Loucy (cell line): Measurements from ENCODE around the gene PPP2R1B.

Experiments
- H2AFZ ChIP-seq: fragments of 200-600 bp; sonication (generic); 2 replicates; pipeline ENCODE4 v1.6.0; 2016; ENCODE audit warnings: antibody characterized with exemption, mild to moderate bottlenecking, low read length, moderate library complexity
- H3F3A ChIP-seq: fragments of 200-600 bp; 2 replicates; pipeline ENCODE4 v1.6.0; 2016; ENCODE audit warnings: antibody characterized with exemption, low read depth, mild to moderate bottlenecking
- H3K27me3 ChIP-seq: fragments of 200-600 bp; sonication (generic); 2 replicates; pipeline ENCODE4 v1.6.1; 2014; ENCODE audit warnings: low read length, mild to moderate bottlenecking; ENCODE audit not compliant: insufficient read depth, poor library complexity, severe bottlenecking
- H3K36me3 ChIP-seq: fragments of 200-600 bp; sonication (generic); 2 replicates; pipeline ENCODE4 v1.6.1; 2016; ENCODE audit warnings: low read length; ENCODE audit not compliant: insufficient read depth
- H3K4me1 ChIP-seq: fragments of 200-600 bp; sonication (generic); 2 replicates; pipeline ENCODE4 v1.5.1; 2014; ENCODE audit warnings: low read length, mild to moderate bottlenecking; ENCODE audit not compliant: insufficient read depth, poor library complexity, severe bottlenecking
- H3K4me2 ChIP-seq: fragments of 200-600 bp; sonication (generic); 2 replicates; pipeline ENCODE4 v1.6.0; 2014; ENCODE audit warnings: antibody characterized with exemption, low read length, low read depth, mild to moderate bottlenecking; ENCODE audit not compliant: poor library complexity, severe bottlenecking
- H3K4me3 ChIP-seq: fragments of 200-600 bp; sonication (generic); 2 replicates; pipeline ENCODE4 v1.5.1; 2014; ENCODE audit warnings: low read length, mild to moderate bottlenecking, mixed read lengths; ENCODE audit not compliant: poor library complexity, severe bottlenecking
- H3K79me2 ChIP-seq: fragments of 200-600 bp; sonication (generic); 2 replicates; pipeline ENCODE4 v1.6.1; 2014; ENCODE audit warnings: low read length; ENCODE audit not compliant: insufficient read depth
- H3K9ac ChIP-seq: fragments of 200-600 bp; sonication (generic); 2 replicates; pipeline ENCODE4 v1.6.0; 2014; ENCODE audit warnings: mild to moderate bottlenecking, low read depth, low read length, moderate library complexity; ENCODE audit not compliant: poor library complexity, severe bottlenecking
- H3K9me2 ChIP-seq: fragments of 200-600 bp; sonication (generic); replicated peaks from 2 replicates; pipeline ENCODE4 v1.6.1; 2016; ENCODE audit warnings: low read depth, low read length, mixed read lengths
- H3K9me3 ChIP-seq: fragments of 200-600 bp; sonication (generic); 2 replicates; pipeline ENCODE4 v1.6.1; 2014; ENCODE audit warnings: mild to moderate bottlenecking, antibody characterized with exemption, low read length, low read depth; ENCODE audit not compliant: insufficient read depth
- H4K20me1 ChIP-seq: fragments of 200-600 bp; sonication (generic); 2 replicates; pipeline ENCODE4 v1.6.0; 2014; ENCODE audit warnings: antibody characterized with exemption, low read length, mild to moderate bottlenecking; ENCODE audit not compliant: insufficient read depth, poor library complexity, severe bottlenecking
- CTCF ChIP-seq: fragments of 200-600 bp; sonication (generic); conservative IDR thresholded peaks from 2 replicates; pipeline ENCODE4 v1.5.1; 2014; ENCODE audit warnings: mild to moderate bottlenecking, antibody characterized with exemption, low read length
- EZH2phosphoT487 ChIP-seq: fragments of 200-600 bp; IDR thresholded peaks from 2 replicates; pipeline ENCODE4 v1.6.1; 2018; ENCODE audit warnings: antibody characterized with exemption, mild to moderate bottlenecking, moderate library complexity, borderline replicate concordance

PPP2R1B gene

GRCh38 chr11:111748035-111748804, 18.0 kb downstream of the PPP2R1B start:
- H4K20me1 ChIP-seq = peaks cover 6% of the 10 kb centered on the region
- H3K36me3 ChIP-seq = peaks cover 86% of the 10 kb centered on the region; the same call in 1 of the 2 replicates
- H3K4me1 ChIP-seq = no peaks in the 10 kb centered on the region
- no peaks in the 10 kb centered on the region for H3F3A ChIP-seq
- TF ChIP-seq EZH2phosphoT487 (no peak), CTCF (no peak)
- H3K9ac ChIP-seq = no peak overlapping the region
- H3K9me3 ChIP-seq = no peaks in the 10 kb centered on the region
- H2AFZ ChIP-seq = no peak overlapping the region
- H3K27me3 ChIP-seq = no peaks in the 10 kb centered on the region
- H3K4me2 ChIP-seq = no peak overlapping the region
- no peaks in the 10 kb centered on the region; the same call in 1 of the 2 replicates for H3K79me2 ChIP-seq
- no peaks in the 10 kb centered on the region for H3K9me2 ChIP-seq
- H3K4me3 ChIP-seq = no peak overlapping the region

DNA sequence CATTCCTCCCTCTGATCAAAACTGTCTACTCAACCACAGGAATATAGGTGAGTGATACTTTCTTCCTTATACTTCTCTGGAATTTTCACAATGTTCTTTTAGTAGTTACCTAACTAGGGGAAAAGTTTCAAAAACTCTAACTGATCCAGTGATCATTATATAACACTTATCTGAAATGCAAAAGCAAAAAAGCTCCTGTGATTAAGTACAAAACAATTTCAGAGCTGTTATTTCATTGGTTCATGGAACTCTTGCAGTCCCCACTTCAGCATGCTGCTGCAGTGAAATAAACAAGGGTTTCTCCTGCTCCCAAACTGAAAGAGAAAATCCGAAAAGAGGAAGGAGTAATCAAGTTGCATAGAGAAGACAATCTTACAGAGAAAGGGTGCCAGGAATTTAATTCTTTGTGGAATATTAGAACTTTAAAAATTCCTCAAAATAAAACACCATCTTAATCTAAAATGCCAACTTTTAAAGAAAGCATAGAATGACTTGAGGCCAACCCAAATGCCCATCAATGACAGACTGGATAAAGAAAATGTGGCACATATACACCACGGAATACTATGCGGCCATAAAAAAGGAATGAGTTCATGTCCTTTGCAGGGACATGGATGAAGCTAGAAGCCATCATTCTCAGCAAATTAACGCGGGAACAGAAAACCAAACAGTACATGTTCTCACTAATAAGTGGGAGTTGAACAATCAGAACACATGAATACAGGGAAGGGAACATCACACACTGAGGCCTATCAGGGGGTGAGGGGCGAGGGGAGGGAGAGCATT, 20.3 kb downstream of the PPP2R1B start:
- H3K9me2 ChIP-seq = no peaks in the 10 kb centered on the region
- no peak for TF ChIP-seq CTCF
- no peak for TF ChIP-seq EZH2phosphoT487
- H4K20me1 ChIP-seq = peaks cover 6% of the 10 kb centered on the region
- no peaks in the 10 kb centered on the region for H3F3A ChIP-seq
- no peaks in the 10 kb centered on the region; the same call in 1 of the 2 replicates for H3K79me2 ChIP-seq
- no peak overlapping the region for H3K9ac ChIP-seq
- H3K4me3 ChIP-seq = no peak overlapping the region
- H3K9me3 ChIP-seq = no peaks in the 10 kb centered on the region
- no peak overlapping the region for H3K4me2 ChIP-seq
- peaks cover 85% of the 10 kb centered on the region; the same call in 1 of the 2 replicates for H3K36me3 ChIP-seq
- H3K4me1 ChIP-seq = peaks cover 5% of the 10 kb centered on the region
- H2AFZ ChIP-seq = no peak overlapping the region
- no peaks in the 10 kb centered on the region for H3K27me3 ChIP-seq

DNA sequence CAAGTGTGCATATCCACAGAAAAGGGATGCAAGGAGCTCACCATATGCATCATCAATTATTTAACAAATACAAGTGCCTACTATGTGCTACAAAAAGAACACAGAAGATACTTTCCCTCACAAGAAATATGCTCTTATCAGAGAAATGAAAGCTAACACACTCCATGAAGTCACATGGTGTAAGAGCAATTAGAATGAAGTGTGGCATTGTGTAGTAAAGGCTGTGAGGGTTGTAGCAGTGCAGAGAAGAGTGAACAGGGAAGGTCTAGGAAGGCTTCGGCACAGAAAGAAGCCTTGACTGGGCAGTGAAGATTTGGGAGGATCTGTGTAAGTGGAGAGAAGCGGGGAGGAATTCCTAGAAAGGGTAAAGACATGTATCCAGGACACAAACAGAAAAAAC, 22.5 kb downstream of the PPP2R1B start:
- Histone ChIP-seq H3K4me3 (no peak overlapping the region), H3K79me2 (no peaks in the 10 kb centered on the region; the same call in 1 of the 2 replicates), H2AFZ (no peak overlapping the region), H3K9me3 (no peaks in the 10 kb centered on the region), H3K9me2 (no peaks in the 10 kb centered on the region), H3K9ac (no peak overlapping the region), H3K4me1 (peaks cover 5% of the 10 kb centered on the region), H3K36me3 (peaks cover 88% of the 10 kb centered on the region; the same call in 1 of the 2 replicates), H3K27me3 (no peaks in the 10 kb centered on the region), H3K4me2 (no peak overlapping the region), H4K20me1 (peaks cover 6% of the 10 kb centered on the region), H3F3A (no peaks in the 10 kb centered on the region)
- TF ChIP-seq EZH2phosphoT487 (no peak), CTCF (no peak)
